Measurements from ENCODE around the gene CD81.

Gene CD81

GRCh38 chr11:2423157-2424025 is 46.3 kb downstream of the CD81 start:
- no peak for DNase-seq

GRCh38 chr11:2424811-2425495 is 47.8 kb downstream of the CD81 start:
- DNase-seq, result no peak

DNA sequence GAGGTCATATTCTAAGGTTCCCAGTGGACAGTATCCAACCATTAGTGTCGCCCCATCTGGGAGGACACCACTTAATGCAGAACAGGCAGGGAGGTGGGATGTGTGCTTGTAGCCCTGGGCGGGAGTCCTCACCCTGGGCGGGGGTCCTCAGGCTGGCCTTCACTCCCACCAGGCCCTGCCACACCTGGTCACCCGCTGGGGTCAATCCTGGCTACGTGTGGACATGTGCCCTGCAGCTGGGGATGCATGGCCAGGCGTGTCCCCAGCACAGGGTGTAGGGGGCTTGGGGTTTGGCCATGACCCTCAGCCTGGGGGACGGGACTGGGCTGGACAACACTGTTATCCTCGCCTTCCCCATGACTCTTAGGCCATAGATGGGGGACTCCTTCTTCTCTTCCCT is 48.4 kb downstream of the CD81 start:
- no peak for DNase-seq

DNA sequence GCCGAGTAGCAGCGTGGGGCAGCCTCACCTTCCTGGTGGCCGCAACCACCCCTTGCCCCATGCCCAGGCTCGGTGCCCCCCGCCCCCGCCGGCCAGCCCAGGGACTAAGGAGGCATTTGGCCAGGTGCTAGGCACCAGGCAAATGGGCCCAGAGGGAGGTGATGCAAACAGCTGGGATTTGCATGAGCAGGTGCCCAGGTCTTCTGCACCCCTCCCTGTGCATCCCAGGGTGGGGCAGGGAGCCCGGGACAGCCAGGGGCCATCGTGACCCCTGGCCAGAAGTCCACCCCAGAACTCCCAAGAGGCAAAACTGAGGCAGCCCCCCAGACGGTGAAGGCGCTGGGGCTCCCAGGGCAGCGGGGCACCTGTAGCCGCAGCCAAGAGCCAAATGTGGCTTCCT is 49.1 kb downstream of the CD81 start:
- DNase-seq, result no peak

GRCh38 chr11:2426826-2427521 is 49.9 kb downstream of the CD81 start:
- DNase-seq, result no peak

GRCh38 chr11:2427721-2428321 is 50.7 kb downstream of the CD81 start:
- no peak for DNase-seq

DNA sequence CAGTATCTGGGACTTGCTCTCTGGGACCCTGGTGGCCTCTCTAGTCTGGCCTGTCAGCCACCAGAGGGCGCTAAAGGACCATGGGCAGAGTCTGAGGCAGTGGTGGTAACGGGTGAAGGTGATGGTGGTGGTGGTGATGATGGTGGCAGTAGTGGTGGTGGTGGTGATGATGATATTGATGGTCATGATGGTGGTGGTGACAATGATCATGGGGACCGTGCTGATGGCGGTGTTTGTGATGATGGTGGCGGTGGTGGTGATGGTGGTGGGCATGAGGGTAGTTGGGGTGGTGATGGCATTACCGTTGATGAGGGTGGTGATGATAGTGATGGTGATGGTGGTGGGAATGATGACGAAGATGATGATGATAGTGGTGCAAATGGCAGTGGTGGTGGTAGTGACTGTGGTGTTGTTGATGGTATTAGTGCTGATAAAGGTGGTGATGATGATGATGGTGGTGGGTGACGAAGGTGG is 51.2 kb downstream of the CD81 start:
- DNase-seq, result peak; percentile 85

DNA sequence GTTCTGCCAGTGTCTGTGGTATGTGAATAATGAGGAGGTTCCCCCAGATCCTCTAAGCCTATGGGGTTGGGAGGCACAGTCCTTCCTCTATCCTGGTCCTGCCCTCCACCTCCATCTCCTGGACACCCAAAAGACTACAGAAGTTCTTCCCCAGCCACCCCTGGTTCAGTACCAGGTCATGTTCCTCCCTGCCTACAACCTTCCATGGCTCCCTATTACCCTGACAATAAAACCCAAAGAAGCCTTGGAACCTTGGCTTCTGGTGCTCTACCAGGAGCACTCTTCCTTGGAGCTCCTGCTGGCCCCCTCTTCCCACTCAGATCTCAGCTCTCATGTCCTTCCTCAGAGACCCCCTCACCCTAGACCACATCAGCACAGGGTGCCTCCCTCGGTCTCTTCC is 54.3 kb downstream of the CD81 start:
- no peak for DNase-seq

DNA sequence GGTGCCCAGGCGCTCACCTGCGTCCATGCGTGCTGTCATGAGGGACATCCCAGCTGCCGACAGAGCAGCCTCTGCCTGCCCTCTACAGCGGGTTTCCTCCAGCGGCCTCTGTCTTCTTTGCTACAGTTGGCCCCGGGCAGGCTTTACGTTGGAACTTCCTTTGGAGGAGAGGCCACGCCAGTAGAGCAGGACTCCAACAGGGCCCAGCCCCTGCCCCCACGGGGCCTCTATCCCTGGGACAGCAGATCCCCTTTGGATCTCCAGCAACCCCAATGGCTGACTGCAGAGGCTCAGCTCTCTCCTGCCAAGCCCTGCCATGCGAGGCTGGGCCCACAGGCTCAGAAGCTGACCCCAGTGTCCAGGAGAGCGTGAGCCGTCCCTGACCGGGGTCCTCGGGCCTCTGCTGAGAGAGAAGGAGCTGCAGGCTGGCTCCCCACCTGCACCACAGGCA is 55.1 kb downstream of the CD81 start:
- no peak for DNase-seq

GRCh38 chr11:2432628-2433071 is 55.5 kb downstream of the CD81 start:
- DNase-seq, result no peak

DNA sequence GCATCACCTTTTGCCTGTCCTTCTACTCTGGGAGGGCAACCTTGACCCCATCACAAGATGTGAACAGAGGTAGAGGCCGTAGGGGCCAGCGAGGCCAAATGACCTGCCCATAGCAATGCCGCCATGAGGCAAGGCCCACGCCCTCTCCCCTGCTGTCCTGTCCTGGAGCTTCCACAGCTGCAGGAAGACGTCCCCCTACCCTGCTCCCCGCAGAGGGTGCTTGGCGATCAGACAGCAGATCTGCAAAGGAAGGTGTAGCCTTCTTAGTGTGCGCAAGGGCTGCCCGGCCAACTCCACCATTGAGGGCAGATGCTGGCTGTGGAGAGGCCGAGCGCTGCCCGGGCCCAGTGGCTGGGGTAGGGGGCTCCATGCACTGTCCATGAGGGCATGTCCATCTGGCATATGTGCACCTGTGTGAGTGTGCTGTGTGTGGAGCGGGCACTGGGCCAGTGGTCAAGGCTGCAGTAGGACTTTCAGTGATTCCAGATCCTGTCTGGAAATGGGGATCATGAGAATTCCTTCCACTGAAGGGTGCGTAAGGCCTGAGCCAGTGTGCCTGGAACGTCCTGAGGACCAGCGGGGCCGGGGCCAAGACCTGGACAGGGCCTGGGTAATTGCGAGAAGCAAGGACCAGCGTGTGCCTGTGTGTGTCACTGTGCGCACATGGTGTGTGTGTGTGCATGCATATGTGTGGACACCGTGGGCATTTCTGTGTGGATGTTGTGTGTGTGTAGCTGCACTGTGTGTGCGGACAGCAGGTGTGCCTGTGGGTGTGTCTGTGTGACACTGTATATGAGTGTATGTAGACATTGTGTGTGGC is 56.2 kb downstream of the CD81 start:
- no peak for DNase-seq

GRCh38 chr11:2434008-2434407 is 56.9 kb downstream of the CD81 start:
- DNase-seq, result no peak

- DNase-seq, result no peak
These were observed 57.6 kb downstream of the CD81 start for GRCh38 chr11:2434506-2435255.

DNA sequence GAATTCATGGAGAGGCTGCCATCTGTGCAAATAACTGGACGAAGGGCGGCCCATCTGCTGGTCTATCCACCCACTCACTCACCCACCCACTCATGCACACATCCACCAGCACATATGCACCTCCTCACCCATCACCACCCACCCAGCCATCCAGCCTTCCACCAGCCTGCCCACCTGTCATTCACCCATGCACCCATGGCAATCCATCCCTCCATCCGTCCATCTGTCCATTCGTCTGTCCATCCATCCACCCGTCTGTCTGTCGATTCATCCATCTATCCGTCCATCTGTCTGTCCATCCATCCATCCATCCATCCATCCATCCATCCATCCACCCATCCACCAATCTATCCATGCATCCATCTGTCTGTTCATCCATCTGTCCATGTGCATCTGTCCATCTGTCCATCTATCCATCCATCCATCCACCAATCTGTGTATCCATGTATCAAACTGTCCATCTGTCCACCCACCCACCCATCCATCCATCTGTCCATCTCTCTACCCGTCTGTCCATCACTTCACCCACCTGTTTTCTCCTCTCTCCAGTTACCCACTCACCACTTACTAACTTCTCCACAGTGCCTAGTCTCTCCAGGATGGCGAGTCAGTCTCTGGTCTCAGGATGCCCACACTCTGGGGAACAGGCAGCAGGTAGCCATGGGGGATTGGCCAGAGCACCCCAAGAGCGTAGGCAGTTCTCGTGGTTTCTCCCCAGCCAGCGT is 58.3 kb downstream of the CD81 start:
- no peak for DNase-seq

- no peak for DNase-seq
These were observed 59.0 kb downstream of the CD81 start for GRCh38 chr11:2436013-2436520.

DNA sequence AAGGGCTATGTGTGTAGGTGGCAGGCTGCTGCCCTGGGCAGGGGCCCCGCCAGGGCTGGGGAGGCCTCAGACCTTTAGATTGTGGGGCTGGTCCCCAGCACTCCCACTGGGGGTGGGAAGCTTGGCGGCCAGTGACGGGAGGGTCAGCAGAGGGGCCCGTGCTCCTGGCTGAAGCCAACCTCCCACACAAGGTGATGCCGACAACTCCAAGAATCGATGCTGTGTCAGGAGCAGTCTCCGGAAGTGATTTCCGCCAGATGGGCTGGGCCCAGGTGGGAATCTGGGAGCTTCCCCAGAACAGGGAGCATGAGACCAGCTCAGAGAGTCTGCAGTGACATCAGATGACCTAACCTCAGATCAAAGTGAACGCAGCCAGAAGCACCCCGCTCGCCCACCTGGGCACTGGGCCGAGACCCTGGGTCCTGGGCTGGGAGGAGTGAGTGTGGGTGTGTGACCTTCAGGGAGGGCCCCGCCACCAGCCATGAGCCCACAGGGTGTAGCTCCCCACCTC is 59.5 kb downstream of the CD81 start:
- DNase-seq, result no peak

GRCh38 chr11:2437516-2437915 is 60.4 kb downstream of the CD81 start:
- DNase-seq, result no peak

- no peak for DNase-seq
These were observed 62.7 kb downstream of the CD81 start for GRCh38 chr11:2439820-2440219.

- DNase-seq, result no peak
These were observed 63.5 kb downstream of the CD81 start for GRCh38 chr11:2440646-2441045.

GRCh38 chr11:2441171-2441570 is 64.1 kb downstream of the CD81 start:
- DNase-seq, result no peak
